Testis (tissue), 2 donors: ENCODE measurements around the gene BUD13.

ENCODE experiments used
- POLR2A ChIP-seq: fragments of 450-650 bp; IDR thresholded peaks from one replicate; pipeline ENCODE4 v1.6.1; 2017; ENCODE audit warnings: antibody characterized with exemption, mild to moderate bottlenecking, moderate library complexity
- TF ChIP-seq, protein P1 (sequence below), 3 experiments: fragments of 450-650 bp in 2 of 3; fragments of 200-600 bp in 1 of 3; sonication (generic) in 1 of 3; IDR thresholded peaks; one replicate each; pipeline ENCODE4 v1.5.1; 2016 to 2019; ENCODE audit warnings: antibody characterized with exemption in 3 of 3, mild to moderate bottlenecking in 2 of 3, moderate library complexity in 1 of 3

DNA sequence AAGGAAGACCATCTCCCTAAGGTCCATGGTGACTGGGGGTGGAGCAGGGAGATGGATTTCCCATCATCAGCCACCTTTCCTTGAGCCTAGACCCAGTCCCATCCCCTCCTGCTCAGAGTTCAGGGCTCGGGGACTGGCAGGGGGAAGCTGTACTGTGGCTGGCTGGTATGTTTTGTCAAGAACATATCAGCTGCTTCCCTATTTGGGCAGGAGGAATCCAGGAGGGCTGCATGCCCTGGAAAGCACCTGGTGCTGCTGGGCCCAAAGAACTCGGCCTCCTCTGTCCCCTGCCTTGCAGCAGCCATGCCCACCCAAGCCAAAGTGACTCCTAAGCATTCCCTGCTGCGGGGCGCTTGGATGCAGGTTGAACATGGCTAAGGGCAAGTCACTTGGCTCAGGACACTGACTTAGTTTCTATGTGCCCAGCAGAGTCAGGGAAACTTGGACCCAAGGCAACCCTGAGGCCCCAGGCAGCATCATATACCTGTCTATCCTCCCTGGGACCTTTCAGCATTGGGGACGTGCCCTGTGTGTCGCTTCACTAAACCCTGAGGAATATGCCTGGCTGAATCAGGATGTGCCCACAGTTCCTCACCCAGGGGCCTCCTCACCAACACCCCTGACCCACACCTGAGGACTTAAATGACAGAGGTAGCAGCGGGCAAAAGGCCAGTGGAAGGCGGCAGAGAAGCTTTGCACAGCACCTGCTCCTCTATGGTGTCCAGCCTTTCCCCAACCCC lies 43.1 kb downstream of the BUD13 start:
- TF ChIP-seq, protein P1, sequence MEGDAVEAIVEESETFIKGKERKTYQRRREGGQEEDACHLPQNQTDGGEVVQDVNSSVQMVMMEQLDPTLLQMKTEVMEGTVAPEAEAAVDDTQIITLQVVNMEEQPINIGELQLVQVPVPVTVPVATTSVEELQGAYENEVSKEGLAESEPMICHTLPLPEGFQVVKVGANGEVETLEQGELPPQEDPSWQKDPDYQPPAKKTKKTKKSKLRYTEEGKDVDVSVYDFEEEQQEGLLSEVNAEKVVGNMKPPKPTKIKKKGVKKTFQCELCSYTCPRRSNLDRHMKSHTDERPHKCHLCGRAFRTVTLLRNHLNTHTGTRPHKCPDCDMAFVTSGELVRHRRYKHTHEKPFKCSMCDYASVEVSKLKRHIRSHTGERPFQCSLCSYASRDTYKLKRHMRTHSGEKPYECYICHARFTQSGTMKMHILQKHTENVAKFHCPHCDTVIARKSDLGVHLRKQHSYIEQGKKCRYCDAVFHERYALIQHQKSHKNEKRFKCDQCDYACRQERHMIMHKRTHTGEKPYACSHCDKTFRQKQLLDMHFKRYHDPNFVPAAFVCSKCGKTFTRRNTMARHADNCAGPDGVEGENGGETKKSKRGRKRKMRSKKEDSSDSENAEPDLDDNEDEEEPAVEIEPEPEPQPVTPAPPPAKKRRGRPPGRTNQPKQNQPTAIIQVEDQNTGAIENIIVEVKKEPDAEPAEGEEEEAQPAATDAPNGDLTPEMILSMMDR (IDR thresholded peaks at IDR 0.05) = no peak
- no peak for TF ChIP-seq POLR2A
